GM12873 (cell line): ENCODE results near the gene C1QTNF12.

Source experiments
- CTCF ChIP-seq: IDR thresholded peaks from 2 replicates; pipeline ENCODE4 v1.5.1; 2012; ENCODE audit warnings: low read depth, mild to moderate bottlenecking, moderate library complexity, low read length, control low read depth; ENCODE audit not compliant: insufficient read depth; ENCODE audit errors: missing control alignments

C1QTNF12 gene

GRCh38 chr1:1244192-1244811 is 2.2 kb downstream of the C1QTNF12 start:
- no peak for TF ChIP-seq CTCF

DNA sequence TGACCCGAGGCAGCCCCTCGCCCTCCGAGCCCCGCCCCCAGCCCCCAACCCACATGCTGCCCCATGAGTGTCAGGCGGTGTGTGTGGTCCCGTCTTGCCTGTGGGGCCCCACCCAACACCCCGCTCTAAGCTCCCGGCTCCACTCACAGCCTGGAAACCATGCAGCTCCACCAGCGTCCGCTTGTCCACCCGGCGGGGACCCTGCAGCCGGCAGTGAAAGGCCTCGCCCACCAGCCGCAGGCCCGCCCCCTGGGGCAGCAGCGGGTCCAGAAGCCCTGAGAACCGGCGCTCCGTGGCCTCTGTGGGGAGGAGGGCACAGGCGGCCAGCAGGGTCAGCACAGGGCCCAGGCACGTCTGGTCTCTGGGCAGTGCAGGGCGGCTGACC is 2.7 kb downstream of the C1QTNF12 start:
- no peak for TF ChIP-seq CTCF

DNA sequence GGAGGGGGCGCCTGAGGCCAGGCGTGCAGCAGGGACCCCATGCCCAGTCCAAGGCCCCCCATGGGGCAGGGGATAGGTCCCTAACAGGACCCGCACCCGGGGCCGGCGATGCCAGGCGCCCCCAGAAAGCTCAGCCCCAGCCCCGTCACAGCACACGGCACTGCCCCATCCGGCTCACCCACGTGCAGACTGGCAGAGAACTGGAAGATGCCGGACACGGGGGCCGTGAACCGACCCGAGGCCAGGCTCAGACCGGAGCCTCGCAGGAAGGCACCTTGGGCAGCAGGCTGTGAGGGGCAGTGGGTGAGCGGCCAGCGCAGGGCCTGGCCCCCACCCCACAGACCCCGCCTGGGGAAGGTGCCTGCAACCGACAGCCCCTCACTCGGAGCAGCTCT is 3.3 kb downstream of the C1QTNF12 start:
- TF ChIP-seq CTCF, result no peak

DNA sequence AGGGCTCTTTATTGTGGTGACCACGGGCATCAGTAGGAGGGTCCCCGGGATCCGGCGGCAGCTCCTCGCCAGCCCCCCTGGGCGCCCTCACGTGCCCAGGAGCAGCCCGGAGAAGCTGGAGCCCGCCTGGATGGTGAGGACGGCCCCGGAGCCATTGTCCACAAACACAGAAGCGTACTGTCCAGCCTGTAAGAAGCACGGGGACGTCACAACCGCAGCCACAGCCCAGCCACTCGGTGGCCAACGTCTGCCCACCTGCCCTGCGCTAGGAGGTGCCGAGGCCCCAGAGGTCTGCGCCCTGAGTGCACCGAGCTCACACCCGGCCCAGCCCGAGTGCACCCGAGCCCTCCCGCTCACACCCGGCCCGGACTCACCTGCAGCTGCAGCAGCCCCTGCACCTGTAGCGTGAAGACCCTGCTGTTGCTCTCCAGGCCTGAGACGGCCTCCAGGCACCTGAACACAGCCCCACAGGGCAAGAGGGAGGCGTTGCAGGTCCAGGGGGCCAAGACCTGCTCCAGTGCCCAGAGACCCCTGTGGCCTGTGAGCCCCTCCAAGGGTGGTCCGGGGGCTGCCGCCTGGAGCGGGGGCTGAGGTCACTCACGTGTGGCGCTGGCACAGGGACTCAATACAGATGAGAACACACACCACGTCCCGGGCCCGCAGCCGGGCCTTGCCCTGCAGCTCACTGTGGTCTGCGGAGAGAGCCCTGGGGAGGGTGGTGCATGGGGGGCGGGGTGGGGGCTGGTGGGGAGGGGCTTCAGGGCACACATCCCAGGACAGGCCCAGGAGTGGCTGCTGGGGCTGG is 3.9 kb downstream of the C1QTNF12 start:
- TF ChIP-seq CTCF, result no peak

DNA sequence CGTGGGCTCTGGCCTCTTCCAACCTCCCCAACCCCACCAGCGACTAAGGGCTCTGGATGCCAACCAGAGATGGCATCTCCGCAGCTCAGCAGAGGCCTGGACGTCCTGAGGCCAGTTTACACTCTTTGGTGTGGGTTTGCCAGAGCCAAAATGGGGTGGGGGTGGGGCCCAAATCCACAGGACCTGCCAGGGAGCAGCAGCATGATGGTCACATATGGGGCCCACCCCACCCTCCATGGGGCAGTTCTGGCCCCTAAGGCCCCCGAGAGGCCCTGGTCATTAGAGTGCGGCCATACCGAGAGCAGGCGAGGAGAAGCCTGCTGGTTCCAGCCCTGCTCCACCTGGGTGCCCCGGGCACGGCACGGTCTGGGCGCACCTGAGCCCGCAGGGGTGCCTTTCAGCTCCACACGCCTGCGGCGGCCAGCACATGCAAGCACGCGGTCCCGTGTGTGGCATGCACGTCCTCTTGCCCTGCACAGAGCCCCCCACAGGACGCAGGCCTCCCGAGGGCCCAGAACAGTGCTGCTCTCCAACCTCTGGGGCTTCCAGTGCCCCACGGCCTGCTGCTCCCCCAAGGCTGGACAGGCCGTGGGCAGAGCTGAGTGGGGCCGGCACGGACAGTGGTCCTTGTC is 4.8 kb downstream of the C1QTNF12 start:
- TF ChIP-seq CTCF, result no peak

- TF ChIP-seq CTCF, result no peak
These were observed 5.5 kb downstream of the C1QTNF12 start for GRCh38 chr1:1240822-1241587.

DNA sequence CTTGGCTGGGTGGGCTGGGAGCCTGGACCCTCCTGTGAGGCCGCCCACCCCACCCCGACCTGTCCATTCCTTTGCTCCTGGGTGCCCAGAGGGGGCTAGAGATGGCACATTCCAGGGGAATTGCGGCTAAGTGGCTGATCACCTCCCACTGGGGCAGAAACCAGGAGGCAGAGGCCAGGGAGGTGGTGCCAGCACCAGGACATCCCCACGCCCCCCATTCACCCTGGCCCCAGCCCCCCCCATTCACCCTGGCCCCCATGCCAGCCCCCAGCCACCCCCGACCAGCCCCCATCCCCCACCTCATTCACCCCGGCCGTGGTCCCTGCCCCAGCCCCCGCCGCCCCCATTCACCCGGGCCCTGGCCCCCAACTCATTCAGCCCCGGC is 6.2 kb downstream of the C1QTNF12 start:
- TF ChIP-seq CTCF, result no peak
